Measurements from ENCODE around the gene MAP7D1. TPM values are rescaled to one million over a fixed set of nuclear protein-coding genes. Genes with fewer than 3 reads are reported as not detected.

The MAP7D1 gene
- total RNA-seq, 1 donor from 2014 or later, result 103 TPM

- no peak overlapping the region for H3K4me3 Mint-ChIP-seq
- H3K4me1 Mint-ChIP-seq, result peaks cover 11% of the 10 kb centered on the region
- TF ChIP-seq CTCF (IDR thresholded peaks at IDR 0.05; ENCODE audit: unreplicated experiment), result no peak
- H3K27me3 Mint-ChIP-seq (ENCODE audit: low read depth), result no peaks in the 10 kb centered on the region
- H3K27ac Mint-ChIP-seq, result no peak overlapping the region
- H3K9me3 Mint-ChIP-seq, result no peaks in the 10 kb centered on the region
- DNase-seq (ENCODE audit: low spot score in 2 of 2, unreplicated experiment in 2 of 2), result no peak
- H3K36me3 Mint-ChIP-seq, result no peaks in the 10 kb centered on the region
Measured at GRCh38 chr1:36207339-36207738, 51.4 kb downstream of the MAP7D1 start.

GRCh38 chr1:36208978-36209703 lies 53.2 kb downstream of the MAP7D1 start:
- Mint-ChIP-seq H3K36me3 (no peaks in the 10 kb centered on the region), H3K4me1 (peaks cover 4% of the 10 kb centered on the region), H3K9me3 (no peaks in the 10 kb centered on the region), H3K27ac (no peak overlapping the region), H3K27me3 (ENCODE audit: low read depth) (no peaks in the 10 kb centered on the region), H3K4me3 (no peak overlapping the region)
- DNase-seq (ENCODE audit: low spot score in 2 of 2, unreplicated experiment in 2 of 2), result no peak
- TF ChIP-seq CTCF (IDR thresholded peaks at IDR 0.05; ENCODE audit: unreplicated experiment), result no peak

GRCh38 chr1:36211307-36211706 lies 55.3 kb downstream of the MAP7D1 start:
- H3K36me3 Mint-ChIP-seq, result no peaks in the 10 kb centered on the region
- no peak overlapping the region for H3K4me3 Mint-ChIP-seq
- no peak for DNase-seq (ENCODE audit: low spot score in 2 of 2, unreplicated experiment in 2 of 2)
- no peak for TF ChIP-seq CTCF (IDR thresholded peaks at IDR 0.05; ENCODE audit: unreplicated experiment)
- no peaks in the 10 kb centered on the region for H3K9me3 Mint-ChIP-seq
- no peak overlapping the region for H3K27ac Mint-ChIP-seq
- H3K4me1 Mint-ChIP-seq, result no peaks in the 10 kb centered on the region
- no peaks in the 10 kb centered on the region for H3K27me3 Mint-ChIP-seq (ENCODE audit: low read depth)

GRCh38 chr1:36211841-36212240 lies 55.9 kb downstream of the MAP7D1 start:
- Mint-ChIP-seq H3K9me3 (no peaks in the 10 kb centered on the region), H3K4me1 (no peaks in the 10 kb centered on the region), H3K27ac (no peak overlapping the region), H3K27me3 (ENCODE audit: low read depth) (no peaks in the 10 kb centered on the region), H3K4me3 (no peak overlapping the region), H3K36me3 (no peaks in the 10 kb centered on the region)
- DNase-seq (ENCODE audit: low spot score in 2 of 2, unreplicated experiment in 2 of 2), result no peak
- TF ChIP-seq CTCF (IDR thresholded peaks at IDR 0.05; ENCODE audit: unreplicated experiment), result no peak

- no peak for DNase-seq (ENCODE audit: low spot score in 2 of 2, unreplicated experiment in 2 of 2)
- no peaks in the 10 kb centered on the region for H3K9me3 Mint-ChIP-seq
- H3K4me3 Mint-ChIP-seq, result no peak overlapping the region
- no peaks in the 10 kb centered on the region for H3K36me3 Mint-ChIP-seq
- H3K27me3 Mint-ChIP-seq (ENCODE audit: low read depth), result no peaks in the 10 kb centered on the region
- no peaks in the 10 kb centered on the region for H3K4me1 Mint-ChIP-seq
- no peak for TF ChIP-seq CTCF (IDR thresholded peaks at IDR 0.05; ENCODE audit: unreplicated experiment)
- H3K27ac Mint-ChIP-seq, result no peak overlapping the region
Measured at GRCh38 chr1:36212782-36213181, 56.8 kb downstream of the MAP7D1 start.
